ENCODE data around the gene TENT4B. TPM values are rescaled to one million over a fixed set of nuclear protein-coding genes. Genes with fewer than 3 reads are reported as not detected.
A peak's percentile ranks its signal among the peaks of the same experiment; 100 is the strongest.

TENT4B gene
- polyA plus RNA-seq, 2 of the 4 experiments (the other 2 are of a cell fraction), result 12.2 to 19.4 TPM

DNA sequence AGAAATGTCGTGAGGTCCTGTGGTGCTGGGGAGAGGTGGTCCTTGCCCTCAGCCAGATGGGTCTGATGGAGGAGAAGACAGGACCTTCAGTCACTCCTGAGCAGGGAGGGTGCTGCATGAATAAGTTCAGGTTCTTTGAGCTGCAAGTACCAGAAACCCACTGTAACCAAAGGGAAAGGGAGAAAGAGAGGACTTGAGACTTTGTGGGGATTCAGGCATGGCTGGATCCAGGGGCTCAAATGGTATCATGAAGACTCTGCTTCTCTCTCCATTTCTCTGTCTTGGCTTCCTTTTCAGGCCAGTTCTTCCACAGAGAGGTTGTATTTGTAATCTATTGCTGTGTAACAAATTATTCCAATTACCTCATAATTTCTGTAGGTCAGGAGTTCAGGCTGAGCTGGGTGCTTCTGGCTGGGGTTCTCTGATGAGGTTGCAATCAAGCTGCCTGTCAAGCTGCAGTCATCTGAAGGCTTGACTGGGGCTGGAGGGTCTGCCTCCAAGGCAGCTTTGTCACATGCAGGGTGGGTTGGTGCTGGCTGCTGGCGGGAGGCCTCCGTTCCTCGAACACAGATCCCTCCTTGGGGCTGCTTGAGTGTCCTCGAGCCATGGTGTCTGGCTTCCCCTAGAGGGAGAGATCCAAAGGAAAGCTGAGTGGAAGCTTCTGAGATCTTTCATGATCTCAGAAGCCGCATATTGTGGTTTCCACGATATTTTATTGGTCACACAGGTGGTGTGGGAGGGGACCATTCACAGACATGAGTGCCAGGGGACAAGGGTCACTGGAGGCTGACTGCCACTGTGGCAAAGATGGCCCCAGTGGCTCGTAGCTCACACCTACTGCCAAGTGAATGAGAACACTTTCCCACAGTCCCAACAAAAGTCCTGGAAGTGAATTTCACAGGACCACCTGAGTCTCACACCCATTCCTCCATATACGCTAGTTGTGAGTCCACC, 107.4 kb downstream of the TENT4B start:
- no peak for FAIRE-seq
- WGBS (ENCODE audit: missing lambda C conversion rate), result 87% methylated on average over 9 of the region's 9 CpGs
- no peak overlapping the region for H3K4me2 ChIP-seq
- H3K27ac ChIP-seq, result no peak overlapping the region
- TF ChIP-seq SMC3 (IDR thresholded peaks at IDR 0.05) (no peak), SREBF2 (IDR thresholded peaks at IDR 0.05) (no peak), JUN (IDR thresholded peaks at IDR 0.05) (no peak), PHF8 (IDR thresholded peaks at IDR 0.05; ENCODE audit: borderline replicate concordance, low read depth) (no peak), ESRRA (IDR thresholded peaks at IDR 0.05; ENCODE audit: borderline replicate concordance, low read length) (no peak), FOSB (CRISPR knock-in tag; IDR thresholded peaks at IDR 0.05) (no peak), HOXB13 (CRISPR knock-in tag; IDR thresholded peaks at IDR 0.05; ENCODE audit: low read depth) (no peak)
- TF ChIP-seq, protein P1, sequence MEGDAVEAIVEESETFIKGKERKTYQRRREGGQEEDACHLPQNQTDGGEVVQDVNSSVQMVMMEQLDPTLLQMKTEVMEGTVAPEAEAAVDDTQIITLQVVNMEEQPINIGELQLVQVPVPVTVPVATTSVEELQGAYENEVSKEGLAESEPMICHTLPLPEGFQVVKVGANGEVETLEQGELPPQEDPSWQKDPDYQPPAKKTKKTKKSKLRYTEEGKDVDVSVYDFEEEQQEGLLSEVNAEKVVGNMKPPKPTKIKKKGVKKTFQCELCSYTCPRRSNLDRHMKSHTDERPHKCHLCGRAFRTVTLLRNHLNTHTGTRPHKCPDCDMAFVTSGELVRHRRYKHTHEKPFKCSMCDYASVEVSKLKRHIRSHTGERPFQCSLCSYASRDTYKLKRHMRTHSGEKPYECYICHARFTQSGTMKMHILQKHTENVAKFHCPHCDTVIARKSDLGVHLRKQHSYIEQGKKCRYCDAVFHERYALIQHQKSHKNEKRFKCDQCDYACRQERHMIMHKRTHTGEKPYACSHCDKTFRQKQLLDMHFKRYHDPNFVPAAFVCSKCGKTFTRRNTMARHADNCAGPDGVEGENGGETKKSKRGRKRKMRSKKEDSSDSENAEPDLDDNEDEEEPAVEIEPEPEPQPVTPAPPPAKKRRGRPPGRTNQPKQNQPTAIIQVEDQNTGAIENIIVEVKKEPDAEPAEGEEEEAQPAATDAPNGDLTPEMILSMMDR (IDR thresholded peaks at IDR 0.05), result no peak
- TF ChIP-seq, protein P2, sequence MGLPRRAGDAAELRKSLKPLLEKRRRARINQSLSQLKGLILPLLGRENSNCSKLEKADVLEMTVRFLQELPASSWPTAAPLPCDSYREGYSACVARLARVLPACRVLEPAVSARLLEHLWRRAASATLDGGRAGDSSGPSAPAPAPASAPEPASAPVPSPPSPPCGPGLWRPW (IDR thresholded peaks at IDR 0.05), result no peak
- ATAC-seq, result no peak
- ChIA-PET CTCF (interaction anchor here (0.5 to 2.0 kb wide), 3 partner anchors 11 to 95 kb away, joined by 3 to 8 read pairs (median 4); no protein-coding TSS in a partner anchor), POLR2A (no interaction called here)
- peaks cover 38% of the 10 kb centered on the region for H3K4me1 ChIP-seq
- no peak for DNase-seq (ENCODE audit: low read depth in 1 of 2, low spot score in 1 of 2)
- no peaks in the 10 kb centered on the region for H3K9me3 ChIP-seq
- H3K4me3 ChIP-seq, result no peak overlapping the region

DNA sequence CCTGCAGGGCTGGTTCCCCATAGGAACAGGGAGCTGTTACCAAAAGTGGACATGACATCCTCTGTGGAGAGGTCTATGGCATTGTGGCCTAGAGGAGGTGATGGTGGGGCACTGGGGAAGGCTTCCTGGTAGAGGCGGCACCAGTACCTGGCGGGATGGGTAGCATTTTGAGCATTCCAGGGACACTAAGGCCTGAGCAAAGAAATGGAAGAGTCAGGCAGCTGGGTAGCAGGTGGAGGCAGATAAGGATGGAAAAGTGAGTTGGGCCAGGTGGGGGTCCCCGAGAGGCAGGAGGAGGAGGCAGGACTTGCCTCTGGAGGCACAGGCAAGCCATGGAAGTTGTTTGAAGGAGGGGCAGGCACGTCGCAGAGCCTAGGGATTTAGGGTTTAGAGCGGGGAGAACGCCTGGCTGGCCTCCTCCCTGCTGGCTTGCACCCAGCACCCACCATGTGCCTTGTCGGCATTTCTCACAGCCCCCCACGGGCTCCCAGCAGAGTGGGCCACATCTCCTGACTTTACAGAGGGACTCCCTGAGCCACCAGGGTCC, 108.1 kb downstream of the TENT4B start:
- TF ChIP-seq EP300 (IDR thresholded peaks at IDR 0.05) (no peak), FOSL2 (IDR thresholded peaks at IDR 0.05) (no peak), FOSL2 (CRISPR knock-in tag; IDR thresholded peaks at IDR 0.05) (no peak), MAFK (IDR thresholded peaks at IDR 0.05; ENCODE audit: partially characterized antibody) (peak; percentile 28), HOXB13 (CRISPR knock-in tag; IDR thresholded peaks at IDR 0.05; ENCODE audit: low read depth) (no peak)
- no peak overlapping the region for H3K4me3 ChIP-seq
- ChIA-PET CTCF (interaction anchor here (0.5 to 2.0 kb wide), 3 partner anchors 12 to 94 kb away, joined by 3 to 8 read pairs (median 4); no protein-coding TSS in a partner anchor), POLR2A (no interaction called here)
- H3K4me2 ChIP-seq, result peak overlapping the region; percentile 53
- peak overlapping the region in 1 of 2 experiments; percentile 47; a peak in 2 of 6 replicates for H3K27ac ChIP-seq
- FAIRE-seq (no peak), ATAC-seq (no peak), DNase-seq (ENCODE audit: low read depth in 1 of 2, low spot score in 1 of 2) (no peak)
- 85% methylated on average over 9 of the region's 9 CpGs for WGBS (ENCODE audit: missing lambda C conversion rate)
- H3K9me3 ChIP-seq, result no peaks in the 10 kb centered on the region
- H3K4me1 ChIP-seq, result peaks cover 38% of the 10 kb centered on the region

DNA sequence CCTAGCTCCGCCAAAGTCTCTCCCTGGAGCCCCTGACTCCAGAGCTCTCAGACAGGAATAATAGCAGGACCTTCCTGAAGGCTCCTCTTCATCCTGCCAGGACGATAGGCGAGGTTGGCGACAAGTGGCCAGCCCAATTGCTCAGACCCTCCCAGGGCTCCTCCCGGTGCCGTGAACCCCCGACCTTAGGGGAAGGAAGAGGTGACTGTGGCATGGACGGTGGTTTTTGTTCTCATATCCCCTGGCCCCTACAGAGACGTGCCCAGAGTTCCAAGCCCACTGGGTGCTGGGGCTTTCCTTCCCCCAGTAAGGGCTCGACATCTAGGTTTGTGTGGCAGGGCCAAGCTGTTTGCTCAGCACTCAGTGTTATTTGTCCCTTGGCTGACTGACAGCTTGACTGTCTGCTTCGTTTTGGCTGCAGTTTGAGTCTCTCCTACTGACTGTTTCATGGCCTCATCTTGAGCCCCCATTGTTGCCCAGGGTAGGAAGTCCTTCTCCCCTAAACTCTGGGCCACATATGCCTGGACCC, 108.7 kb downstream of the TENT4B start:
- ATAC-seq, result peak; percentile 15 to 73; a peak in 3 of 6 replicates
- H3K9me3 ChIP-seq, result no peaks in the 10 kb centered on the region
- H3K4me3 ChIP-seq, result no peak overlapping the region
- ChIA-PET POLR2A (no interaction called here), CTCF (interaction anchor here (1.3 to 2.0 kb wide), 2 partner anchors 12 to 16 kb away, joined by 4 to 8 read pairs; no protein-coding TSS in a partner anchor)
- H3K4me1 ChIP-seq, result peaks cover 38% of the 10 kb centered on the region
- no peak for FAIRE-seq
- H3K4me2 ChIP-seq, result peak overlapping the region; percentile 53
- WGBS (ENCODE audit: missing lambda C conversion rate), result 48% methylated on average over 7 of the region's 11 CpGs
- H3K27ac ChIP-seq, result peak overlapping the region in 1 of 2 experiments; percentile 47; a peak in 2 of 6 replicates
- TF ChIP-seq, protein P3, sequence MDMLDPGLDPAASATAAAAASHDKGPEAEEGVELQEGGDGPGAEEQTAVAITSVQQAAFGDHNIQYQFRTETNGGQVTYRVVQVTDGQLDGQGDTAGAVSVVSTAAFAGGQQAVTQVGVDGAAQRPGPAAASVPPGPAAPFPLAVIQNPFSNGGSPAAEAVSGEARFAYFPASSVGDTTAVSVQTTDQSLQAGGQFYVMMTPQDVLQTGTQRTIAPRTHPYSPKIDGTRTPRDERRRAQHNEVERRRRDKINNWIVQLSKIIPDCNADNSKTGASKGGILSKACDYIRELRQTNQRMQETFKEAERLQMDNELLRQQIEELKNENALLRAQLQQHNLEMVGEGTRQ (IDR thresholded peaks at IDR 0.05), result no peak
- TF ChIP-seq POLR2AphosphoS2 (conservative IDR thresholded peaks at IDR 0.05; ENCODE audit: low read length) (no peak), MAFK (IDR thresholded peaks at IDR 0.05; ENCODE audit: partially characterized antibody) (no peak), HDAC2 (IDR thresholded peaks at IDR 0.05) (no peak), CBX8 (IDR thresholded peaks at IDR 0.05) (no peak), TFCP2L1 (CRISPR knock-in tag; IDR thresholded peaks at IDR 0.05) (no peak), FOSB (CRISPR knock-in tag; IDR thresholded peaks at IDR 0.05) (no peak), GATA3 (IDR thresholded peaks at IDR 0.05; ENCODE audit: borderline replicate concordance) (no peak), CBX2 (IDR thresholded peaks at IDR 0.05; ENCODE audit: borderline replicate concordance, low read depth) (no peak), CHD4 (IDR thresholded peaks at IDR 0.05; ENCODE audit: borderline replicate concordance) (no peak)
- TF ChIP-seq, protein P1 (IDR thresholded peaks at IDR 0.05), result no peak
- TF ChIP-seq, protein P4, sequence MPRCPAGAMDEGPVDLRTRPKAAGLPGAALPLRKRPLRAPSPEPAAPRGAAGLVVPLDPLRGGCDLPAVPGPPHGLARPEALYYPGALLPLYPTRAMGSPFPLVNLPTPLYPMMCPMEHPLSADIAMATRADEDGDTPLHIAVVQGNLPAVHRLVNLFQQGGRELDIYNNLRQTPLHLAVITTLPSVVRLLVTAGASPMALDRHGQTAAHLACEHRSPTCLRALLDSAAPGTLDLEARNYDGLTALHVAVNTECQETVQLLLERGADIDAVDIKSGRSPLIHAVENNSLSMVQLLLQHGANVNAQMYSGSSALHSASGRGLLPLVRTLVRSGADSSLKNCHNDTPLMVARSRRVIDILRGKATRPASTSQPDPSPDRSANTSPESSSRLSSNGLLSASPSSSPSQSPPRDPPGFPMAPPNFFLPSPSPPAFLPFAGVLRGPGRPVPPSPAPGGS (IDR thresholded peaks at IDR 0.05), result no peak
- peak in 1 of 2 experiments; percentile 21 for DNase-seq (ENCODE audit: low read depth in 1 of 2, low spot score in 1 of 2)

Measured in A549 (cell line).